Activated CD4-positive, alpha-beta memory T cell treated with anti-CD3 and anti-CD28 coated beads for 36 hours (primary cell): ENCODE results near the gene CACNB1. TPM values are rescaled to one million over a fixed set of nuclear protein-coding genes. Genes with fewer than 3 reads are reported as not detected.

Source experiments
- CTCF ChIA-PET: fragments of 350-600 bp; sonication (Branson Sonifier 250); formaldehyde crosslinking; loops from one replicate; lab custom pipeline; 2021; ENCODE audit warnings: antibody characterized with exemption, inconsistent platforms; lab: Charles Lee
- POLR2A ChIA-PET: fragments of 350-600 bp; sonication (Branson Sonifier 250); formaldehyde crosslinking; loops from one replicate; lab custom pipeline; 2021; ENCODE audit warnings: antibody characterized with exemption; lab: Charles Lee
- DNase-seq: peaks from one replicate; pipeline ENCODE4 v3.0.0-alpha.2; 2020
- H3K27ac Mint-ChIP-seq: one replicate; pipeline ENCODE4 v1.8.0; 2021; ENCODE audit warnings: mixed read lengths
- H3K27me3 Mint-ChIP-seq: one replicate; pipeline ENCODE4 v1.8.0; 2021; ENCODE audit warnings: mixed read lengths
- H3K36me3 Mint-ChIP-seq: one replicate; pipeline ENCODE4 v1.8.0; 2021; ENCODE audit warnings: mixed read lengths
- H3K4me1 Mint-ChIP-seq: one replicate; pipeline ENCODE4 v1.8.0; 2021; ENCODE audit warnings: low read depth, mixed read lengths
- H3K4me3 Mint-ChIP-seq: one replicate; pipeline ENCODE4 v1.8.0; 2021; ENCODE audit warnings: mild to moderate bottlenecking, mixed read lengths
- H3K9me3 Mint-ChIP-seq: one replicate; pipeline ENCODE4 v1.8.0; 2021; ENCODE audit warnings: mixed read lengths
- intact Hi-C: fragments of 100-400 bp; cut with micrococcal nuclease; formaldehyde crosslinking; loops from one replicate; pipeline ENCODE4 v1.15.1; 2023
- total RNA-seq, 2 experiments: library from RNA; stranded (reverse); gene quantifications; one replicate each; pipeline ENCODE4 v1.2.3, GENCODE V29; 2021

The CACNB1 gene
- total RNA-seq, 2 experiments from 2014 or later = 13.6 to 14.1 TPM

- CTCF ChIA-PET = interaction anchor here (14.9 kb wide), 1 partner anchor 27 kb away, joined by 580 read pairs; no protein-coding TSS in a partner anchor
- H3K9me3 Mint-ChIP-seq = no peaks in the 10 kb centered on the region
- H3K4me3 Mint-ChIP-seq = no peak overlapping the region
These were observed 15.5 kb upstream of the CACNB1 start for GRCh38 chr17:39212841-39213480.

GRCh38 chr17:39212195-39212810 lies 14.8 kb upstream of the CACNB1 start:
- Mint-ChIP-seq H3K9me3 (no peaks in the 10 kb centered on the region), H3K4me1 (peaks cover 21% of the 10 kb centered on the region), H3K27ac (no peak overlapping the region), H3K27me3 (peaks cover 10% of the 10 kb centered on the region), H3K36me3 (no peaks in the 10 kb centered on the region), H3K4me3 (no peak overlapping the region)
- intact Hi-C loops = no loop called here
- CTCF ChIA-PET = interaction anchor here (14.9 kb wide), 1 partner anchor 28 kb away, joined by 580 read pairs; no protein-coding TSS in a partner anchor
- POLR2A ChIA-PET = no interaction called here
- no peak for DNase-seq

More at GRCh38 chr17:39212841-39213480, 15.5 kb upstream of the CACNB1 start:
- intact Hi-C loops = no loop called here
- peaks cover 12% of the 10 kb centered on the region for H3K27me3 Mint-ChIP-seq
- H3K36me3 Mint-ChIP-seq = no peaks in the 10 kb centered on the region
- no peak for DNase-seq
- H3K4me1 Mint-ChIP-seq = peaks cover 19% of the 10 kb centered on the region
- POLR2A ChIA-PET = no interaction called here
- H3K27ac Mint-ChIP-seq = peak overlapping the region; percentile 18

GRCh38 chr17:39210093-39210434 lies 12.6 kb upstream of the CACNB1 start:
- Mint-ChIP-seq H3K36me3 (peaks cover 2% of the 10 kb centered on the region), H3K4me3 (peak overlapping the region; percentile 12)

GRCh38 chr17:39209317-39210092 lies 12.0 kb upstream of the CACNB1 start:
- Mint-ChIP-seq H3K4me3 (no peak overlapping the region), H3K4me1 (peaks cover 27% of the 10 kb centered on the region), H3K36me3 (peaks cover 7% of the 10 kb centered on the region), H3K9me3 (no peaks in the 10 kb centered on the region), H3K27me3 (no peaks in the 10 kb centered on the region), H3K27ac (no peak overlapping the region)
- POLR2A ChIA-PET = interaction anchor here (1.7 to 2.3 kb wide), 2 partner anchors 10 to 35 kb away, joined by 6 to 8 read pairs; partner anchors contain the start of gene RPL19
- CTCF ChIA-PET = interaction anchor here (0.6 to 14.9 kb wide), 5 partner anchors 10 to 45 kb away, joined by 3 to 580 read pairs (median 4); no protein-coding TSS in a partner anchor
- peak; percentile 83 for DNase-seq
- intact Hi-C loops = no loop called here

More at GRCh38 chr17:39210093-39210434, 12.6 kb upstream of the CACNB1 start:
- no peak overlapping the region for H3K27ac Mint-ChIP-seq
- peaks cover 27% of the 10 kb centered on the region for H3K4me1 Mint-ChIP-seq
- intact Hi-C loops = no loop called here
- ChIA-PET POLR2A (interaction anchor here (1.3 to 2.3 kb wide), 3 partner anchors 10 to 37 kb away, joined by 3 to 8 read pairs (median 6); partner anchors contain the start of gene RPL19), CTCF (interaction anchor here (0.6 to 14.9 kb wide), 2 partner anchors 10 to 30 kb away, joined by 3 to 580 read pairs; no protein-coding TSS in a partner anchor)
- DNase-seq = no peak
- no peaks in the 10 kb centered on the region for H3K27me3 Mint-ChIP-seq
- H3K9me3 Mint-ChIP-seq = no peaks in the 10 kb centered on the region

GRCh38 chr17:39208893-39209292 lies 11.4 kb upstream of the CACNB1 start:
- H3K36me3 Mint-ChIP-seq = peaks cover 13% of the 10 kb centered on the region
- H3K27ac Mint-ChIP-seq = no peak overlapping the region
- no peaks in the 10 kb centered on the region for H3K27me3 Mint-ChIP-seq
- ChIA-PET POLR2A (interaction anchor here (0.8 to 2.3 kb wide), 3 partner anchors 9 to 41 kb away, joined by 3 to 8 read pairs (median 6); partner anchors contain the start of gene RPL19), CTCF (interaction anchor here (0.8 to 14.9 kb wide), 4 partner anchors 31 to 44 kb away, joined by 3 to 580 read pairs (median 4); no protein-coding TSS in a partner anchor)
- H3K4me3 Mint-ChIP-seq = no peak overlapping the region
- intact Hi-C loops = no loop called here
- DNase-seq = peak; percentile 31
- H3K4me1 Mint-ChIP-seq = peaks cover 29% of the 10 kb centered on the region
- no peaks in the 10 kb centered on the region for H3K9me3 Mint-ChIP-seq

- intact Hi-C loops = no loop called here
- Mint-ChIP-seq H3K9me3 (no peaks in the 10 kb centered on the region), H3K4me1 (peaks cover 34% of the 10 kb centered on the region), H3K27ac (no peak overlapping the region), H3K4me3 (no peak overlapping the region), H3K27me3 (no peaks in the 10 kb centered on the region), H3K36me3 (peaks cover 19% of the 10 kb centered on the region)
- CTCF ChIA-PET = interaction anchor here (0.9 to 14.9 kb wide), 4 partner anchors 13 to 43 kb away, joined by 4 to 580 read pairs (median 6); no protein-coding TSS in a partner anchor
- POLR2A ChIA-PET = interaction anchor here (0.8 to 2.3 kb wide), 2 partner anchors 8 to 42 kb away, joined by 3 to 8 read pairs; partner anchors contain the start of gene RPL19
- peak; percentile 21 for DNase-seq
These were observed 10.7 kb upstream of the CACNB1 start for GRCh38 chr17:39208136-39208535.

- CTCF ChIA-PET = interaction anchor here (1.2 to 14.9 kb wide), 3 partner anchors 13 to 41 kb away, joined by 3 to 580 read pairs (median 5); no protein-coding TSS in a partner anchor
- Mint-ChIP-seq H3K27me3 (no peaks in the 10 kb centered on the region), H3K4me1 (peaks cover 50% of the 10 kb centered on the region), H3K4me3 (no peak overlapping the region), H3K36me3 (peaks cover 46% of the 10 kb centered on the region), H3K9me3 (no peaks in the 10 kb centered on the region), H3K27ac (no peak overlapping the region)
- no peak for DNase-seq
- intact Hi-C loops = no loop called here
- POLR2A ChIA-PET = interaction anchor here (0.7 to 1.0 kb wide), 2 partner anchors 27 to 33 kb away, joined by 4 to 5 read pairs; no protein-coding TSS in a partner anchor
These were observed 7.7 kb upstream of the CACNB1 start for GRCh38 chr17:39205112-39205526.

GRCh38 chr17:39204245-39204644 lies 6.8 kb upstream of the CACNB1 start:
- no peak for DNase-seq
- CTCF ChIA-PET = interaction anchor here (14.9 kb wide), 1 partner anchor 36 kb away, joined by 580 read pairs; no protein-coding TSS in a partner anchor
- intact Hi-C loops = no loop called here
- Mint-ChIP-seq H3K4me1 (peaks cover 51% of the 10 kb centered on the region), H3K27me3 (no peaks in the 10 kb centered on the region), H3K27ac (no peak overlapping the region), H3K36me3 (peaks cover 47% of the 10 kb centered on the region), H3K9me3 (no peaks in the 10 kb centered on the region), H3K4me3 (no peak overlapping the region)
- POLR2A ChIA-PET = no interaction called here

GRCh38 chr17:39200957-39201510 lies 3.6 kb upstream of the CACNB1 start:
- Mint-ChIP-seq H3K4me1 (peaks cover 49% of the 10 kb centered on the region), H3K27me3 (no peaks in the 10 kb centered on the region), H3K36me3 (peaks cover 47% of the 10 kb centered on the region), H3K9me3 (no peaks in the 10 kb centered on the region), H3K4me3 (peak overlapping the region; percentile 95), H3K27ac (peak overlapping the region; percentile 97)
- DNase-seq = peak; percentile 23
- ChIA-PET POLR2A (interaction anchor here (1.0 to 1.3 kb wide), 2 partner anchors 10 to 250 kb away, joined by 4 to 5 read pairs; partner anchors contain the start of gene MED1), CTCF (interaction anchor here (1.7 to 14.9 kb wide), 2 partner anchors 36 to 39 kb away, joined by 5 to 580 read pairs; no protein-coding TSS in a partner anchor)
- intact Hi-C loops = loop anchor here (1.0 kb wide), 1 partner anchor 203 kb away; no protein-coding TSS in a partner anchor

- H3K4me1 Mint-ChIP-seq = peaks cover 56% of the 10 kb centered on the region
- H3K27me3 Mint-ChIP-seq = no peaks in the 10 kb centered on the region
- peak; percentile 84 for DNase-seq
- H3K4me3 Mint-ChIP-seq = peak within 1 kb of the TSS; percentile 95
- ChIA-PET CTCF (interaction anchor here (0.6 to 14.9 kb wide), 8 partner anchors 26 to 400 kb away, joined by 3 to 580 read pairs (median 6); no protein-coding TSS in a partner anchor), POLR2A (interaction anchor here (0.5 to 1.9 kb wide), 11 partner anchors 9 to 330 kb away, joined by 3 to 15 read pairs (median 5); partner anchors contain the start of genes CDK12, LASP1 and MED1)
- peaks cover 47% of the 10 kb centered on the region for H3K36me3 Mint-ChIP-seq
- peak within 1 kb of the TSS; percentile 97 for H3K27ac Mint-ChIP-seq
- intact Hi-C loops = loop anchor here (1.0 kb wide), 1 partner anchor 204 kb away; no protein-coding TSS in a partner anchor
- H3K9me3 Mint-ChIP-seq = no peaks in the 10 kb centered on the region
These were observed 2.8 kb upstream of the CACNB1 start, which contains the start of gene RPL19 for GRCh38 chr17:39200070-39200879. TSS of gene RPL19 (plus strand) at chr17:39200283. CDS start at chr17:39200345, 62 bp downstream.
